Suppressor macrophage (primary cell): ENCODE results near the gene TNFSF13B.
A peak's percentile ranks its signal among the peaks of the same experiment; 100 is the strongest.

Experiments used
- DNase-seq, 4 experiments: peaks; one replicate each; pipeline ENCODE4 v3.0.0-alpha.2; 2020 to 2022

Gene TNFSF13B

GRCh38 chr13:108349269-108349668, 79.8 kb downstream of the TNFSF13B start:
- no peak for DNase-seq

- DNase-seq = no peak
These were observed 81.1 kb downstream of the TNFSF13B start for GRCh38 chr13:108350579-108350978.

- peak in 2 of 4 experiments; percentile 25 to 40 for DNase-seq
These were observed 83.1 kb downstream of the TNFSF13B start for GRCh38 chr13:108352599-108352998.

- DNase-seq = no peak
These were observed 87.7 kb downstream of the TNFSF13B start for GRCh38 chr13:108357228-108357627.
